HEK293 (cell line): Measurements from ENCODE around the gene CPSF2.
A peak's percentile ranks its signal among the peaks of the same experiment; 100 is the strongest.

Experiments used
- BCL11A ChIP-seq: fragments of 450-650 bp; formaldehyde crosslinking; IDR thresholded peaks from 2 replicates; pipeline ENCODE4 v1.5.1; 2016; ENCODE audit warnings: low read depth, missing biosample characterization, missing genetic modification characterization
- INSM2 ChIP-seq: fragments of 450-650 bp; formaldehyde crosslinking; IDR thresholded peaks from 2 replicates; pipeline ENCODE4 v1.5.1; 2016; ENCODE audit warnings: missing biosample characterization, missing genetic modification characterization
- KLF1 ChIP-seq: fragments of 450-650 bp; formaldehyde crosslinking; IDR thresholded peaks from 2 replicates; pipeline ENCODE4 v1.5.1; 2016; ENCODE audit warnings: missing biosample characterization, missing genetic modification characterization
- OSR2 ChIP-seq: fragments of 450-650 bp; formaldehyde crosslinking; IDR thresholded peaks from 2 replicates; pipeline ENCODE4 v1.5.1; 2016; ENCODE audit warnings: missing biosample characterization, missing genetic modification characterization
- PATZ1 ChIP-seq: fragments of 450-650 bp; formaldehyde crosslinking; IDR thresholded peaks from 2 replicates; pipeline ENCODE4 v1.5.1; 2016; ENCODE audit warnings: missing biosample characterization, missing genetic modification characterization
- PRDM1 ChIP-seq: fragments of 450-650 bp; formaldehyde crosslinking; IDR thresholded peaks from 2 replicates; pipeline ENCODE4; 2016; ENCODE audit warnings: missing biosample characterization, missing genetic modification characterization
- PRDM4 ChIP-seq: fragments of 450-650 bp; formaldehyde crosslinking; IDR thresholded peaks from 2 replicates; pipeline ENCODE4 v1.5.1; 2017; ENCODE audit warnings: missing biosample characterization, missing genetic modification characterization
- TCF7L2 ChIP-seq: IDR thresholded peaks from 2 replicates; pipeline ENCODE4 v1.6.1; 2011; ENCODE audit warnings: low read depth, mild to moderate bottlenecking, inconsistent platforms, low read length, moderate library complexity, borderline replicate concordance
- ZBTB26 ChIP-seq: fragments of 450-650 bp; formaldehyde crosslinking; optimal IDR thresholded peaks from 2 replicates; pipeline ENCODE3; 2016; ENCODE audit warnings: missing biosample characterization, mild to moderate bottlenecking, missing genetic modification characterization
- ZBTB6 ChIP-seq: fragments of 450-650 bp; formaldehyde crosslinking; IDR thresholded peaks from 2 replicates; pipeline ENCODE4 v1.5.1; 2017; ENCODE audit warnings: missing biosample characterization, missing genetic modification characterization
- ZNF155 ChIP-seq: fragments of 450-650 bp; formaldehyde crosslinking; IDR thresholded peaks from 2 replicates; pipeline ENCODE4 v1.5.1; 2016; ENCODE audit warnings: missing biosample characterization, missing genetic modification characterization
- ZNF18 ChIP-seq: fragments of 450-650 bp; formaldehyde crosslinking; IDR thresholded peaks from 2 replicates; pipeline ENCODE4 v1.5.1; 2016; ENCODE audit warnings: missing biosample characterization, missing genetic modification characterization
- ZNF280D ChIP-seq: fragments of 450-650 bp; formaldehyde crosslinking; IDR thresholded peaks from 2 replicates; pipeline ENCODE4 v1.5.1; 2016; ENCODE audit warnings: missing biosample characterization, missing genetic modification characterization
- ZNF514 ChIP-seq: fragments of 450-650 bp; formaldehyde crosslinking; IDR thresholded peaks from 2 replicates; pipeline ENCODE4 v1.5.1; 2016; ENCODE audit warnings: missing biosample characterization, missing genetic modification characterization
- ZNF658 ChIP-seq: fragments of 450-650 bp; formaldehyde crosslinking; IDR thresholded peaks from 2 replicates; pipeline ENCODE4; 2016; ENCODE audit warnings: missing biosample characterization, missing genetic modification characterization
- ZNF660 ChIP-seq: fragments of 450-650 bp; IDR thresholded peaks from 2 replicates; pipeline ENCODE4 v1.5.1; 2018; ENCODE audit warnings: missing biosample characterization, mild to moderate bottlenecking, missing genetic modification characterization
- ZNF670 ChIP-seq: fragments of 450-650 bp; formaldehyde crosslinking; IDR thresholded peaks from 2 replicates; pipeline ENCODE4 v1.5.1; 2016; ENCODE audit warnings: missing biosample characterization, missing genetic modification characterization, low read depth
- ZSCAN4 ChIP-seq: fragments of 450-650 bp; formaldehyde crosslinking; IDR thresholded peaks from 2 replicates; pipeline ENCODE4 v1.5.1; 2017; ENCODE audit warnings: missing biosample characterization, missing genetic modification characterization

Gene CPSF2

GRCh38 chr14:92106143-92106926 lies 15.4 kb upstream of the CPSF2 start, which contains the start of gene ATXN3 (continued):
- TF ChIP-seq PATZ1 (tag by site-specific recombination) (peak; percentile 96), KLF1 (tag by site-specific recombination) (peak; percentile 98), BCL11A (no peak), ZNF18 (no peak), INSM2 (tag by site-specific recombination) (peak; percentile 40; the same call in 1 of the 2 replicates), ZSCAN4 (tag by site-specific recombination) (no peak; the same call in 1 of the 2 replicates), OSR2 (peak; percentile 79), ZNF280D (tag by site-specific recombination) (no peak), ZNF660 (tag by site-specific recombination) (peak; percentile 55; the same call in 1 of the 2 replicates), PRDM4 (no peak), TCF7L2 (no peak), ZNF670 (tag by site-specific recombination) (no peak), ZNF514 (tag by site-specific recombination) (no peak), PRDM1 (tag by site-specific recombination) (peak; percentile 90), ZNF658 (tag by site-specific recombination) (no peak), ZBTB26 (tag by site-specific recombination) (peak; percentile 58), ZNF155 (no peak), ZBTB6 (peak; percentile 74)
